GM13976 (cell line): ENCODE measurements around the gene CPN2.

Experiments
- DNase-seq: peaks from one replicate; pipeline ENCODE4 v3.0.0; 2012; ENCODE audit warnings: low spot score
- CTCF ChIP-seq: IDR thresholded peaks from 2 replicates; pipeline ENCODE4 v1.5.1; 2012; ENCODE audit warnings: borderline replicate concordance, mild to moderate bottlenecking; ENCODE audit not compliant: insufficient read depth; ENCODE audit errors: extremely low read depth, missing control alignments, control extremely low read depth
- in situ Hi-C: fragments of 300-500 bp; cut with MboI; formaldehyde crosslinking; loops from one replicate; pipeline ENCODE4 v1.12.0; 2022; ENCODE audit warnings: low sequenced_read_pairs, mixed read lengths, inconsistent platforms; ENCODE audit not compliant: unreplicated experiment

The CPN2 gene

GRCh38 chr3:194326192-194326967 is 24.7 kb downstream of the CPN2 start:
- TF ChIP-seq CTCF = no peak
- DNase-seq = no peak
- in situ Hi-C loops = loop anchor here (25.0 kb wide), 1 partner anchor 261 kb away; no protein-coding TSS in a partner anchor

GRCh38 chr3:194325424-194326153 is 25.5 kb downstream of the CPN2 start:
- no peak for TF ChIP-seq CTCF

GRCh38 chr3:194324823-194325327 is 26.3 kb downstream of the CPN2 start:
- TF ChIP-seq CTCF = no peak
- DNase-seq = no peak
- in situ Hi-C loops = loop anchor here (25.0 kb wide), 3 partner anchors 262 to 663 kb away; no protein-coding TSS in a partner anchor

More at GRCh38 chr3:194325424-194326153, 25.5 kb downstream of the CPN2 start:
- no peak for DNase-seq
- in situ Hi-C loops = loop anchor here (25.0 kb wide), 1 partner anchor 262 kb away; no protein-coding TSS in a partner anchor

GRCh38 chr3:194323785-194324735 is 27.1 kb downstream of the CPN2 start:
- in situ Hi-C loops = loop anchor here (25.0 kb wide), 2 partner anchors 362 to 662 kb away; no protein-coding TSS in a partner anchor
- no peak for TF ChIP-seq CTCF
- DNase-seq = peak; percentile 68

GRCh38 chr3:194322678-194323211 is 28.4 kb downstream of the CPN2 start:
- no peak for TF ChIP-seq CTCF
- DNase-seq = no peak
- in situ Hi-C loops = loop anchor here (25.0 kb wide), 2 partner anchors 360 to 660 kb away; no protein-coding TSS in a partner anchor
